ENCODE data around the gene SMYD3. TPM values are rescaled to one million over a fixed set of nuclear protein-coding genes. Genes with fewer than 3 reads are reported as not detected.

SMYD3 gene
- total and polyA plus RNA-seq, 2 donors (not counting 3 experiments of a cell fraction or from before 2014, with no cell fraction given), result 16.0 to 32.1 TPM

DNA sequence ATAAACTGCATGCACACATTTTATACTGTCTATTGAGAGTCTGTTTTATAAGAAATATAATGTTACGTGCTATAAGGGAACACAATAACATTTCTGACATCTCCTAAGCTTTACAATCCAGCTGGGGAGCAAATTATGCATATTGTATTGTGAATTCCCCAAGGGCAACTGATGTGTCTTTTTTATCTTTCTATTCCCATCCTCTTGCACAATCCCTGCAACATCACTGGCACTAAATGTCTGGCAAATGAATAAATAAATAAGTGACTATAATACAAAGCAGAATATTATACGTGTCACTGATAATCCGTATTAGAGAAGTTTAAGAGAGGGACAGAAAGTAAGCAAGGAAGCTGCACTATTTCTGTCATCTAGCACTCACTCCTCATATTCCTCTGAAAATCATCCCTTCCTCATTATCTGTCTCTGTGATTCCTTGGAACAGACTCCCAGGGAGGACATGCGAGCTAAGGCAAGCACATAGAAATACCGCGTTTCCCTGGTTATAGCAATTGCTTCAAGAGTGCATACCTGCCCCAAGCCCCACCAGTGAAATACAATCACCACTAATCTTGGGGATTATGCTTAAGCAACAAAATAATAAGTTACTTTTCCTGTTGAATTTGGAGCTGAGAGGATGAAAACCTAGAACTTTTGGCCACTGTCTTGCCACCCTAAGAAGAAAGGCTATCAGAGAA, 205.4 kb downstream of the SMYD3 start:
- Histone ChIP-seq H4K20me1 (replicated peaks; ENCODE audit: control insufficient read depth, extremely low read depth, insufficient read depth, low read length) (no peaks in the 10 kb centered on the region), H3K4me2 (ENCODE audit: insufficient read depth, low read length) (no peak overlapping the region), H3K9me3 (replicated peaks; ENCODE audit: control insufficient read depth, insufficient read depth, low read length) (no peaks in the 10 kb centered on the region), H3K4me1 (ENCODE audit: control insufficient read depth, extremely low read depth, insufficient read depth, low read length) (peaks cover 24% of the 10 kb centered on the region), H3K36me3 (ENCODE audit: control insufficient read depth in 2 of 2, extremely low read depth in 1 of 2, insufficient read depth in 2 of 2, low read length in 2 of 2) (no peaks in the 10 kb centered on the region), H3K27me3 (ENCODE audit: control insufficient read depth in 2 of 2, insufficient read depth in 2 of 2, low read length in 2 of 2) (no peaks in the 10 kb centered on the region), H3K27ac (ENCODE audit: insufficient read depth, low read depth, low read length) (no peak overlapping the region), H3K79me2 (ENCODE audit: control insufficient read depth, insufficient read depth, low read length) (no peaks in the 10 kb centered on the region), H2AFZ (ENCODE audit: low read depth, low read length) (no peak overlapping the region), H3K4me3 (replicated peaks in 1 of 3; ENCODE audit: insufficient read depth in 1 of 3, low read depth in 1 of 3, low read length in 3 of 3) (no peak overlapping the region), H3K9me1 (replicated peaks; ENCODE audit: control insufficient read depth, extremely low read depth, insufficient read depth, low read length) (no peaks in the 10 kb centered on the region), H3K9ac (replicated peaks; ENCODE audit: extremely low read depth, insufficient read depth, low read length) (no peak overlapping the region)
- TF ChIP-seq POLR2AphosphoS5 (IDR thresholded peaks at IDR 0.05; ENCODE audit: insufficient read depth, low read depth, low read length) (no peak), JUN (IDR thresholded peaks at IDR 0.05; ENCODE audit: borderline replicate concordance, insufficient read depth, insufficient read length, low read depth) (no peak), EZH2 (IDR thresholded peaks at IDR 0.05; ENCODE audit: borderline replicate concordance, low read depth, low read length, severe bottlenecking) (no peak), POLR2A (IDR thresholded peaks at IDR 0.05; ENCODE audit: low read depth, low read length) (no peak), FOS (IDR thresholded peaks at IDR 0.05; ENCODE audit: borderline replicate concordance, insufficient read depth, low read length) (no peak), MYC (IDR thresholded peaks at IDR 0.05; ENCODE audit: low read depth, low read length) (no peak), GATA2 (IDR thresholded peaks at IDR 0.05; ENCODE audit: insufficient read depth, insufficient read length, low read depth, low read length) (no peak)
- TF ChIP-seq, protein P1, sequence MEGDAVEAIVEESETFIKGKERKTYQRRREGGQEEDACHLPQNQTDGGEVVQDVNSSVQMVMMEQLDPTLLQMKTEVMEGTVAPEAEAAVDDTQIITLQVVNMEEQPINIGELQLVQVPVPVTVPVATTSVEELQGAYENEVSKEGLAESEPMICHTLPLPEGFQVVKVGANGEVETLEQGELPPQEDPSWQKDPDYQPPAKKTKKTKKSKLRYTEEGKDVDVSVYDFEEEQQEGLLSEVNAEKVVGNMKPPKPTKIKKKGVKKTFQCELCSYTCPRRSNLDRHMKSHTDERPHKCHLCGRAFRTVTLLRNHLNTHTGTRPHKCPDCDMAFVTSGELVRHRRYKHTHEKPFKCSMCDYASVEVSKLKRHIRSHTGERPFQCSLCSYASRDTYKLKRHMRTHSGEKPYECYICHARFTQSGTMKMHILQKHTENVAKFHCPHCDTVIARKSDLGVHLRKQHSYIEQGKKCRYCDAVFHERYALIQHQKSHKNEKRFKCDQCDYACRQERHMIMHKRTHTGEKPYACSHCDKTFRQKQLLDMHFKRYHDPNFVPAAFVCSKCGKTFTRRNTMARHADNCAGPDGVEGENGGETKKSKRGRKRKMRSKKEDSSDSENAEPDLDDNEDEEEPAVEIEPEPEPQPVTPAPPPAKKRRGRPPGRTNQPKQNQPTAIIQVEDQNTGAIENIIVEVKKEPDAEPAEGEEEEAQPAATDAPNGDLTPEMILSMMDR (IDR thresholded peaks at IDR 0.05; ENCODE audit: extremely low read depth in 1 of 2, insufficient read depth in 1 of 2, low read depth in 1 of 2, low read length in 2 of 2), result no peak
- TF ChIP-seq, protein P2, sequence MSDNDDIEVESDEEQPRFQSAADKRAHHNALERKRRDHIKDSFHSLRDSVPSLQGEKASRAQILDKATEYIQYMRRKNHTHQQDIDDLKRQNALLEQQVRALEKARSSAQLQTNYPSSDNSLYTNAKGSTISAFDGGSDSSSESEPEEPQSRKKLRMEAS (IDR thresholded peaks at IDR 0.05; ENCODE audit: insufficient read depth, insufficient read length), result no peak
- CTCF ChIA-PET, result interaction anchor here (0.8 to 1.2 kb wide), 2 partner anchors 21 to 120 kb away, joined by 3 read pairs; no protein-coding TSS in a partner anchor
- BruUV-seq (replicated peaks), result no TSS peak
- dilution Hi-C loops (cut with MboI; ENCODE audit: extremely low pct_ligation_motif_present, low sequenced_read_pairs), result no loop called here
- DNase-seq (ENCODE audit: low read depth, low spot score), result no peak
- FAIRE-seq, result no peak
- intact Hi-C loops (cut with micrococcal nuclease), result no loop called here
- POLR2A ChIA-PET, result no interaction called here
